Measurements from ENCODE around the gene RAB36.

The RAB36 gene

DNA sequence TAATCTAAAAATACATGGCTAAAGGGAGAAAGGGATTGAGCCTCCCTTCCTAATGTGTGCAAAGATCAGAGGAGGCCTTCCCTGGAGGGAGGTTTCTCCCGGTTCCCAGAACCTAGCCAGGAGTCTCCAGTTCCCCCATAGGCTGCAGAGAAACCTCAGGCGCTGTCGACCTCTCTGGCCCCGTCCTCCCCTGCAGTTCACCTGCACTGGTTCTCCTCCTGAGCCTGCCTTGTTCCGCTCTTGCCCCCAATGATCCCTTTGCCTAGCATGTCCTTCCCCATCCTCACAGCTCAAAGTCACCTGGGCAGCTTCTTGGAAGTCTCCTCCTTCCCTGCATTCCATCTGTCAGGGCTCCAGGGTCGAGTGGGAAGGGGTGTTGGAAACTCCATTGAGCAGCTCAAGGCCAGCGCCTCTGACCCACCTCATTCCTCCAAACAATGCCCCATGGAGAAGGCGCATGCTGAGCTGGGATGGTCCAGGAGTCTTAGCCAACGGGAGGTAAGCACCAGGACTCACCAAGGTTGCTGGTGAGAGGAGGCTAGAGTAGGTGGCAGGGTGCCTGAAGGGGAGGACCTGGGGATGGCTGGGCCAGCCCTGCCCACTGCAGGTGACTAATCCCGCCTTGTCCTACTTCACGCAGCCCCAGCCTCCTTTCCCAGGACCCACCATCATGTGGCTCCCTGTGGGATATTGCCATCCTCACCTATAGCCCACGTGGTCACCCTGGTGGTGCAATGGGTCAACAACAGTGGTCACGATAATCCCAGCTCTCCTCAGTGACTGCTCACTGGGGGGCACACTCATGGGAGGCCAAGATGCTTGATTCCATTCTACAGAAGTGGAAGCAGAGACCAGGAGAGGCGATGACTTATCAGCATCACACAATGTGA is 18.9 kb upstream of the RAB36 start:
- Histone ChIP-seq H3K4me3 (ENCODE audit: control insufficient read depth in 1 of 7, extremely low read depth in 1 of 7, insufficient read depth in 4 of 7, low read depth in 2 of 7, low read length in 6 of 7) (no peak overlapping the region), H3K27ac (ENCODE audit: insufficient read depth in 1 of 2, low read depth in 1 of 2, low read length in 2 of 2, poor library complexity in 1 of 2, severe bottlenecking in 2 of 2) (no peak overlapping the region), H3K36me3 (ENCODE audit: control insufficient read depth in 4 of 4, insufficient read depth in 4 of 4, low read length in 3 of 4) (no peaks in the 10 kb centered on the region), H3K27me3 (replicated peaks in 2 of 5; ENCODE audit: control insufficient read depth in 4 of 5, insufficient read depth in 5 of 5, low read length in 4 of 5) (no peaks in the 10 kb centered on the region), H3K4me1 (ENCODE audit: control extremely low read depth in 1 of 4, control insufficient read depth in 4 of 4, insufficient read depth in 4 of 4, low read length in 3 of 4) (peaks cover 0 to 3% (median 0%) of the 10 kb centered on the region in 4 experiments), H3K9me3 (ENCODE audit: control extremely low read depth in 1 of 5, control insufficient read depth in 4 of 5, insufficient read depth in 2 of 5, low read depth in 1 of 5, low read length in 4 of 5) (no peaks in the 10 kb centered on the region)
- DNase-seq, result no peak
- WGBS (ENCODE audit: insufficient coverage), result 97% methylated on average over 9 of the region's 14 CpGs
- ChIA-PET POLR2A (no interaction called here), CTCF (interaction anchor here (1.8 to 22.0 kb wide), 4 partner anchors 11 to 168 kb away, joined by 7 to 470 read pairs (median 8); no protein-coding TSS in a partner anchor)

DNA sequence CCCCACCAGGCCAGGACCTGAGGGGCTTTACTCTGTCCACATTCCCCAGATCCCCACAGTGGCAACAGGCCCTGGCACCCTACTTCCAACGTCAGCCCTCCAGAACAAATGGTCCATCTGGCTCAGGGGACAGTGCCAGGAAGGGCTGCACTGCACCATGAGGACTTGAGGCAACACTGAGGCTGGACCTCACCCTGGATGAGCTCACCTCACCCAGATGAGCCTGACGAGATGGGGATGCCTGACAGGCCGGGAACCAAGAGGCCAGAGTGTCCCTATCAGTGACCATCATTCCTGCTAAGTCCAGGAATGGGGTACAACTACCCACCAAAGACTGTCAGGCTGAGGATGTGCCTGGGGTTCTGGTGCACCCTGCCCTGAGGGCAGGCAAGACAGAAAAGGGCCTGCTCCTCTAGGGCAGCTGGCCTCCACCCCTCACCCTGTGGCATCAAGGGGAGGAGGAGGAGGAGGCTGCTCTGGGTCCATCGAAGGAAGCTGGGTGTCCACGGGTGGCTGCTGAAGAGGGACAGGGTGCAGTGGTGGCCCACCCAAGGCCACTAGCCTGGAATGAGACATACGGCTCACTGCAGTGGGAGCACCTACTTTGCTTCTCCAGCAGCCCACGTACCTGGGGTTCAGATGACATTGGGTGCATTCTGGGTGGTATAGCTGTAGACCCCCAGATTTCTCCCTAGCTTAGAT is 18.1 kb upstream of the RAB36 start:
- POLR2A ChIA-PET, result no interaction called here
- WGBS (ENCODE audit: insufficient coverage), result 100% methylated on average over 7 of the region's 7 CpGs
- H3K4me1 ChIP-seq (ENCODE audit: control extremely low read depth in 1 of 4, control insufficient read depth in 4 of 4, insufficient read depth in 4 of 4, low read length in 3 of 4), result peaks cover 0 to 3% (median 0%) of the 10 kb centered on the region in 4 experiments

DNA sequence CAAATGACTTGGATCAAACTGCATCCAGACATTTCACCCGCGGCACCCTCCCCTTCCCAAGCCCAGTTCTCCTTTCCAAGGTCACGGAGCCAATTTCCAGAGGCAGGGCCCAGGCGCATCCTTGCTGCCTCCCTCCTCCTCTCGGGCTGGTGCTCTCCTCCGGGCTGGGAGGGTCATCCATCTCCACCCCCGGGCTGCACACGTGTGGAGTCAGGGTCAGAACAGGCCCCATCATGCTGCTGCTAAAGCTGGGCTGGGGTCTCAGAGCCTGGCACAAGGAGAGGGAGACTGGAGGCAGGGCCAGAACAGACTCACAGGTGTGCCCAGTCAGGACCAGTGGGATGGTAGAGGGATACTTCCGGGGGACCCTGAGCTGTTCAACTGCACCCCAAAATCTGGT is 17.5 kb upstream of the RAB36 start:
- Histone ChIP-seq H3K27ac (ENCODE audit: insufficient read depth in 1 of 2, low read depth in 1 of 2, low read length in 2 of 2, poor library complexity in 1 of 2, severe bottlenecking in 2 of 2) (no peak overlapping the region), H3K27me3 (replicated peaks in 2 of 5; ENCODE audit: control insufficient read depth in 4 of 5, insufficient read depth in 5 of 5, low read length in 4 of 5) (no peaks in the 10 kb centered on the region), H3K4me1 (ENCODE audit: control extremely low read depth in 1 of 4, control insufficient read depth in 4 of 4, insufficient read depth in 4 of 4, low read length in 3 of 4) (peaks cover 0 to 3% (median 0%) of the 10 kb centered on the region in 4 experiments), H3K9me3 (ENCODE audit: control extremely low read depth in 1 of 5, control insufficient read depth in 4 of 5, insufficient read depth in 2 of 5, low read depth in 1 of 5, low read length in 4 of 5) (no peaks in the 10 kb centered on the region), H3K4me3 (ENCODE audit: control insufficient read depth in 1 of 7, extremely low read depth in 1 of 7, insufficient read depth in 4 of 7, low read depth in 2 of 7, low read length in 6 of 7) (no peak overlapping the region), H3K36me3 (ENCODE audit: control insufficient read depth in 4 of 4, insufficient read depth in 4 of 4, low read length in 3 of 4) (no peaks in the 10 kb centered on the region)
- POLR2A ChIA-PET, result interaction anchor here (0.9 kb wide), 2 partner anchors 154 to 168 kb away, joined by 3 read pairs; no protein-coding TSS in a partner anchor
- 80% methylated on average over 5 of the region's 9 CpGs for WGBS (ENCODE audit: insufficient coverage)
- no peak for DNase-seq
- CTCF ChIA-PET, result interaction anchor here (0.7 to 22.0 kb wide), 17 partner anchors 9 to 258 kb away, joined by 3 to 470 read pairs (median 4); no protein-coding TSS in a partner anchor

More for the DNA sequence above, 18.1 kb upstream of the RAB36 start:
- CTCF ChIA-PET, result interaction anchor here (0.9 to 22.0 kb wide), 12 partner anchors 8 to 259 kb away, joined by 3 to 470 read pairs (median 4); no protein-coding TSS in a partner anchor
- Histone ChIP-seq H3K36me3 (ENCODE audit: control insufficient read depth in 4 of 4, insufficient read depth in 4 of 4, low read length in 3 of 4) (no peaks in the 10 kb centered on the region), H3K27me3 (replicated peaks in 2 of 5; ENCODE audit: control insufficient read depth in 4 of 5, insufficient read depth in 5 of 5, low read length in 4 of 5) (no peaks in the 10 kb centered on the region), H3K4me3 (ENCODE audit: control insufficient read depth in 1 of 7, extremely low read depth in 1 of 7, insufficient read depth in 4 of 7, low read depth in 2 of 7, low read length in 6 of 7) (no peak overlapping the region), H3K27ac (ENCODE audit: insufficient read depth in 1 of 2, low read depth in 1 of 2, low read length in 2 of 2, poor library complexity in 1 of 2, severe bottlenecking in 2 of 2) (no peak overlapping the region), H3K9me3 (ENCODE audit: control extremely low read depth in 1 of 5, control insufficient read depth in 4 of 5, insufficient read depth in 2 of 5, low read depth in 1 of 5, low read length in 4 of 5) (no peaks in the 10 kb centered on the region)
- DNase-seq, result no peak

DNA sequence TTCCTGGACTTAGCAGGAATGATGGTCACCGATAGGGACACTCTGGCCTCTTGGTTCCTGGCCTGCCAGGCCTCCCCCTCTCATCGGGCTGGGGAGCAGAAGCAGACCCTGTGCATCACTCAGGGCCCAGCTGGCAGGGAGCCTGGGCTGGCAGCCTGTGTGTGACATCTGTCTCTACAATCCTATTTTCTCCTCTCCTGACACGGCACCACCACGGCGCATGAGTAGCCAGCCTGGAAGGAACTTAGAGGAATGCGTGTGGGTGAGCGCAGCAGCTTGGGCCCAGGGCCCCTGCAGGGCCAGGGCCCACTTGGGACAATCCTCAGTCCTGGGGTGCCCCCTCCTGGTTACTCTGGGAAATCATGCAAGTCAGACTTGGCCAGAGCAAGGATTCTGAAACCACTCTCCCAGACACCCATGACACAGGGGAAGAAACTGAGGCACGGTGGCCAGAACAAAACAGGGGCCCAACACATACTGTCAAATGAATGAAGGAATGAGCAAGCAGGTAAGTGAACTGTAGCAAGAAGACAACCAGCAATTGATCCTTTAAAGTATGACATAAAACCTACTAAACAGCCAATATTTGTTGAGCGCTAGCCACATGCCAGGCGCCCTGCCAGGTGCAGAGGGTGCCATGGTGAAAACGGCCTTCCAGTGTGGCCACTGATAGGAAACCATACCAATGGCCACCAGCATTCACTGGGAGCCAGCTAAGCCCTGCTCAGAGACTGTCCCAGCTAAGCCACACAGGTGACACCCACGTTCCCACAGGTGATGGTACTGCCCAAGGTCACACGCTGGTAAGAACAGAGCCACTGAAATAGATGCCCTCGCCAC is 16.8 kb upstream of the RAB36 start:
- Histone ChIP-seq H3K36me3 (ENCODE audit: control insufficient read depth in 4 of 4, insufficient read depth in 4 of 4, low read length in 3 of 4) (no peaks in the 10 kb centered on the region), H3K4me3 (ENCODE audit: control insufficient read depth in 1 of 7, extremely low read depth in 1 of 7, insufficient read depth in 4 of 7, low read depth in 2 of 7, low read length in 6 of 7) (no peak overlapping the region), H3K27ac (ENCODE audit: insufficient read depth in 1 of 2, low read depth in 1 of 2, low read length in 2 of 2, poor library complexity in 1 of 2, severe bottlenecking in 2 of 2) (no peak overlapping the region), H3K4me1 (ENCODE audit: control extremely low read depth in 1 of 4, control insufficient read depth in 4 of 4, insufficient read depth in 4 of 4, low read length in 3 of 4) (peaks cover 0 to 3% (median 0%) of the 10 kb centered on the region in 4 experiments), H3K27me3 (replicated peaks in 2 of 5; ENCODE audit: control insufficient read depth in 4 of 5, insufficient read depth in 5 of 5, low read length in 4 of 5) (no peaks in the 10 kb centered on the region), H3K9me3 (ENCODE audit: control extremely low read depth in 1 of 5, control insufficient read depth in 4 of 5, insufficient read depth in 2 of 5, low read depth in 1 of 5, low read length in 4 of 5) (no peaks in the 10 kb centered on the region)
- ChIA-PET CTCF (interaction anchor here (0.7 to 22.0 kb wide), 17 partner anchors 9 to 181 kb away, joined by 3 to 470 read pairs (median 4); no protein-coding TSS in a partner anchor), POLR2A (interaction anchor here (0.9 kb wide), 2 partner anchors 153 to 169 kb away, joined by 3 read pairs; no protein-coding TSS in a partner anchor)
- peak; percentile 73 to 87 (median 80) for DNase-seq
- WGBS (ENCODE audit: insufficient coverage), result 50% methylated on average over 12 of the region's 14 CpGs

DNA sequence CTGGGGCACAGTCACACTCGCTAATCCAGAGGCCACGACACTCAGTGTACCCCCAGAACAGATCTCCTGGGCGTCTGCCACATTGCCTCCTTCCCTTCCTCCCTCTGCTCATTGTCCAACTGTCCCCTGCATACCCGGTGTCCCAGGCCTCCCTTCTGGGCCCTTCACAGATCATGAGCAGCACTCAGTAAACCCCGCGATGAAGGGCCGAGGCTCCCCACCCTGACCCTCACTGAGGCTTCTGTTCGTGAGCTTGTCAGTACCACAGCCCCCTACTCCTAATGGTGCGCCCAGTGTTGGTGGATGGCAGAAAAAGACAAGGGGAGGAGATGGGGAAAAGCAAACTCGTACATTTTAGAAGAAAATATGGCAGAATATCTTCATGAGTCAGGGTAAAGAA is 16.1 kb upstream of the RAB36 start:
- Histone ChIP-seq H3K27me3 (replicated peaks in 2 of 5; ENCODE audit: control insufficient read depth in 4 of 5, insufficient read depth in 5 of 5, low read length in 4 of 5) (no peaks in the 10 kb centered on the region), H3K4me3 (ENCODE audit: control insufficient read depth in 1 of 7, extremely low read depth in 1 of 7, insufficient read depth in 4 of 7, low read depth in 2 of 7, low read length in 6 of 7) (no peak overlapping the region), H3K9me3 (ENCODE audit: control extremely low read depth in 1 of 5, control insufficient read depth in 4 of 5, insufficient read depth in 2 of 5, low read depth in 1 of 5, low read length in 4 of 5) (no peaks in the 10 kb centered on the region), H3K36me3 (ENCODE audit: control insufficient read depth in 4 of 4, insufficient read depth in 4 of 4, low read length in 3 of 4) (no peaks in the 10 kb centered on the region), H3K4me1 (ENCODE audit: control extremely low read depth in 1 of 4, control insufficient read depth in 4 of 4, insufficient read depth in 4 of 4, low read length in 3 of 4) (peaks cover 0 to 3% (median 0%) of the 10 kb centered on the region in 4 experiments), H3K27ac (ENCODE audit: insufficient read depth in 1 of 2, low read depth in 1 of 2, low read length in 2 of 2, poor library complexity in 1 of 2, severe bottlenecking in 2 of 2) (no peak overlapping the region)
- WGBS (ENCODE audit: insufficient coverage), result 80% methylated on average over 7 of the region's 10 CpGs
- ChIA-PET POLR2A (no interaction called here), CTCF (interaction anchor here (1.2 to 22.0 kb wide), 5 partner anchors 9 to 171 kb away, joined by 3 to 470 read pairs (median 6); no protein-coding TSS in a partner anchor)
- no peak for DNase-seq

DNA sequence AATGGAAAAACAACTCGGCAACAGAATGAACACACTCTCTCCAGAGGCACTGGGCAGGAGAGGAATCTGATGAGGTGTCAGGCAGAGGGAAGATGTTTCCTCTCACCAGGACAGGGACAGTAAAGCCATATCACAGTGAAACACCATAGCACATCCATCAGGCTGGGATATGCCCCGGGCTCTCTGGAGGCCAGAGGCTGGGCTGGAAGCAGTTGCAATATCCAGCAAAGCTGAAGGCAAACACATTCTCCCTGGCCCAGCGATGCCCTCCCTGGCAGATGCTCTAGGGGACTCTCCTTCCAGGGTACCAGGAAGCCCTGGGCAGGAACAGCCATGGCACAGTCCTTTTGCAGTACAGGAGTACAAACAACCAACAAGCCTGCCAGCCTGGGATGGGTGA is 14.6 kb upstream of the RAB36 start:
- H3K4me3 ChIP-seq (ENCODE audit: control insufficient read depth in 1 of 7, extremely low read depth in 1 of 7, insufficient read depth in 4 of 7, low read depth in 2 of 7, low read length in 6 of 7), result no peak overlapping the region
- no peak for DNase-seq
- POLR2A ChIA-PET, result no interaction called here
- H3K36me3 ChIP-seq (ENCODE audit: control insufficient read depth in 4 of 4, insufficient read depth in 4 of 4, low read length in 3 of 4), result no peaks in the 10 kb centered on the region
- H3K27ac ChIP-seq (ENCODE audit: insufficient read depth in 1 of 2, low read depth in 1 of 2, low read length in 2 of 2, poor library complexity in 1 of 2, severe bottlenecking in 2 of 2), result no peak overlapping the region
- no peaks in the 10 kb centered on the region for H3K27me3 ChIP-seq (replicated peaks in 2 of 5; ENCODE audit: control insufficient read depth in 4 of 5, insufficient read depth in 5 of 5, low read length in 4 of 5)
- H3K4me1 ChIP-seq (ENCODE audit: control extremely low read depth in 1 of 4, control insufficient read depth in 4 of 4, insufficient read depth in 4 of 4, low read length in 3 of 4), result peaks cover 0 to 3% (median 1%) of the 10 kb centered on the region in 4 experiments
- CTCF ChIA-PET, result interaction anchor here (1.5 to 22.0 kb wide), 2 partner anchors 9 to 173 kb away, joined by 3 to 470 read pairs; no protein-coding TSS in a partner anchor
- 92% methylated on average over 3 of the region's 3 CpGs for WGBS (ENCODE audit: insufficient coverage)
- no peaks in the 10 kb centered on the region for H3K9me3 ChIP-seq (ENCODE audit: control extremely low read depth in 1 of 5, control insufficient read depth in 4 of 5, insufficient read depth in 2 of 5, low read depth in 1 of 5, low read length in 4 of 5)
